PC-9 (cell line): ENCODE measurements around the gene WFDC13.

ENCODE experiments used
- EZH2 ChIP-seq: fragments of 200-600 bp; sonication (generic); IDR thresholded peaks from 2 replicates; pipeline ENCODE4 v1.8.0; 2017; ENCODE audit warnings: antibody characterized with exemption, low read depth
- TF ChIP-seq, protein P1 (sequence below): fragments of 200-600 bp; sonication (generic); conservative IDR thresholded peaks from 2 replicates; pipeline ENCODE4 v1.6.1; 2017; ENCODE audit warnings: mixed run types, antibody characterized with exemption, mild to moderate bottlenecking, moderate library complexity

DNA sequence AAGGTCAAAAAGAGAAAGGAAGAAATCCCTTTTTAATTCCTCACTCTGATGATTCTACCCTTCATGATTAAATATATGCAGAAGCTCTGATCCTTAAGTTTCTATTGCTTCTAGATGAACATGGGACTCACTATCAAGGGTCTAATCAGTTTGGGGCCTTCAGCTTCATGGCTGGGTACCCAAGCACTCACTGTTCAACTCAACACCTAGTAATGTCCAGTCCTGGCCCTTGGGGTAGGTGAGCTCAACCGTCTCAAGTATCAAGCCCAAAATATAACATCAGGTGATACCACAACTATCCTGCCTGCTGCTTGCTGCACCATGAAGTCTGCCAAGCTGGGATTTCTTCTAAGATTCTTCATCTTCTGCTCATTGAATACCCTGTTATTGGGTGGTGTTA is 20.2 kb downstream of the WFDC13 start, which contains the start of gene SPINT4:
- TF ChIP-seq, protein P1, sequence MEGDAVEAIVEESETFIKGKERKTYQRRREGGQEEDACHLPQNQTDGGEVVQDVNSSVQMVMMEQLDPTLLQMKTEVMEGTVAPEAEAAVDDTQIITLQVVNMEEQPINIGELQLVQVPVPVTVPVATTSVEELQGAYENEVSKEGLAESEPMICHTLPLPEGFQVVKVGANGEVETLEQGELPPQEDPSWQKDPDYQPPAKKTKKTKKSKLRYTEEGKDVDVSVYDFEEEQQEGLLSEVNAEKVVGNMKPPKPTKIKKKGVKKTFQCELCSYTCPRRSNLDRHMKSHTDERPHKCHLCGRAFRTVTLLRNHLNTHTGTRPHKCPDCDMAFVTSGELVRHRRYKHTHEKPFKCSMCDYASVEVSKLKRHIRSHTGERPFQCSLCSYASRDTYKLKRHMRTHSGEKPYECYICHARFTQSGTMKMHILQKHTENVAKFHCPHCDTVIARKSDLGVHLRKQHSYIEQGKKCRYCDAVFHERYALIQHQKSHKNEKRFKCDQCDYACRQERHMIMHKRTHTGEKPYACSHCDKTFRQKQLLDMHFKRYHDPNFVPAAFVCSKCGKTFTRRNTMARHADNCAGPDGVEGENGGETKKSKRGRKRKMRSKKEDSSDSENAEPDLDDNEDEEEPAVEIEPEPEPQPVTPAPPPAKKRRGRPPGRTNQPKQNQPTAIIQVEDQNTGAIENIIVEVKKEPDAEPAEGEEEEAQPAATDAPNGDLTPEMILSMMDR, result no peak
- TF ChIP-seq EZH2, result no peak
